H9 (cell line): ENCODE data around the gene PPP1CA. TPM values are rescaled to one million over a fixed set of nuclear protein-coding genes. Genes with fewer than 3 reads are reported as not detected.

Source experiments
- DNase-seq: peaks from one replicate; pipeline ENCODE4 v3.0.0-alpha.2; 2017
- H2AFZ ChIP-seq: one replicate; pipeline ENCODE4 v1.6.1; 2013; ENCODE audit warnings: mild to moderate bottlenecking, low read length, control low read depth, moderate library complexity
- H2AK5ac ChIP-seq: 2 replicates; pipeline ENCODE4 v1.6.1; 2013; ENCODE audit warnings: low read length, control low read depth, mixed read lengths; ENCODE audit not compliant: insufficient read length
- H2BK120ac ChIP-seq: one replicate; pipeline ENCODE4 v1.6.1; 2013; ENCODE audit warnings: low read depth, mild to moderate bottlenecking, low read length, control low read depth, inconsistent platforms; ENCODE audit not compliant: poor library complexity, severe bottlenecking
- H2BK12ac ChIP-seq: 2 replicates; pipeline ENCODE4 v1.6.1; 2013; ENCODE audit warnings: low read length, control low read depth, mixed read lengths, low read depth; ENCODE audit not compliant: insufficient read length
- H2BK15ac ChIP-seq: 2 replicates; pipeline ENCODE4 v1.6.1; 2013; ENCODE audit warnings: low read depth, low read length, control low read depth
- H2BK20ac ChIP-seq: one replicate; pipeline ENCODE4 v1.6.1; 2013; ENCODE audit warnings: low read depth, mild to moderate bottlenecking, low read length, control low read depth, inconsistent platforms; ENCODE audit not compliant: poor library complexity, severe bottlenecking
- H2BK5ac ChIP-seq: 2 replicates; pipeline ENCODE4 v1.6.1; 2013; ENCODE audit warnings: low read length, control low read depth, mixed read lengths; ENCODE audit not compliant: insufficient read length
- H3K14ac ChIP-seq: 2 replicates; pipeline ENCODE4 v1.6.1; 2013; ENCODE audit warnings: low read length, control low read depth; ENCODE audit not compliant: insufficient read depth
- H3K18ac ChIP-seq: 2 replicates; pipeline ENCODE4 v1.6.1; 2013; ENCODE audit warnings: low read depth, mild to moderate bottlenecking, mixed read lengths, low read length, control low read depth; ENCODE audit not compliant: insufficient read length
- H3K23ac ChIP-seq: 2 replicates; pipeline ENCODE4 v1.6.1; 2013; ENCODE audit warnings: low read length, control low read depth, mixed read lengths, low read depth; ENCODE audit not compliant: insufficient read length
- H3K23me2 ChIP-seq: 2 replicates; pipeline ENCODE4 v1.6.1; 2013; ENCODE audit warnings: low read depth, mild to moderate bottlenecking, mixed read lengths, low read length, control low read depth; ENCODE audit not compliant: insufficient read length, poor library complexity, severe bottlenecking
- H3K27ac ChIP-seq: 2 replicates; pipeline ENCODE4 v1.5.1; 2013; ENCODE audit warnings: low read length, control low read depth, mixed read lengths, low read depth; ENCODE audit not compliant: insufficient read length
- H3K27me3 ChIP-seq: 2 replicates; pipeline ENCODE4 v1.6.1; 2013; ENCODE audit warnings: low read length, control low read depth, inconsistent platforms; ENCODE audit not compliant: insufficient read depth
- H3K4ac ChIP-seq: 2 replicates; pipeline ENCODE4 v1.6.1; 2013; ENCODE audit warnings: low read depth, mild to moderate bottlenecking, control low read depth, inconsistent platforms, low read length, moderate library complexity
- H3K4me1 ChIP-seq: 2 replicates; pipeline ENCODE4 v1.6.1; 2013; ENCODE audit warnings: low read length, control low read depth, inconsistent platforms; ENCODE audit not compliant: insufficient read depth
- H3K4me2 ChIP-seq: 2 replicates; pipeline ENCODE4 v1.6.1; 2013; ENCODE audit warnings: low read length, control low read depth, mixed read lengths; ENCODE audit not compliant: insufficient read length, insufficient read depth
- H3K56ac ChIP-seq: 2 replicates; pipeline ENCODE4 v1.6.1; 2013; ENCODE audit warnings: low read depth, mild to moderate bottlenecking, mixed read lengths, low read length, control low read depth; ENCODE audit not compliant: insufficient read length
- H3K79me1 ChIP-seq: 2 replicates; pipeline ENCODE4 v1.6.1; 2013; ENCODE audit warnings: low read depth, mild to moderate bottlenecking, moderate library complexity, low read length, control low read depth, inconsistent platforms; ENCODE audit not compliant: insufficient read depth, poor library complexity, severe bottlenecking
- H3K79me2 ChIP-seq: 2 replicates; pipeline ENCODE4 v1.6.1; 2013; ENCODE audit warnings: low read length, control low read depth, inconsistent platforms; ENCODE audit not compliant: insufficient read depth
- H3K9ac ChIP-seq: 2 replicates; pipeline ENCODE4 v1.6.1; 2013; ENCODE audit warnings: low read length, control low read depth, mixed read lengths; ENCODE audit not compliant: insufficient read length; ENCODE audit errors: extremely low read depth
- H3K9me3 ChIP-seq: one replicate; pipeline ENCODE4 v1.6.1; 2013; ENCODE audit warnings: low read depth, low read length, inconsistent platforms; ENCODE audit not compliant: control insufficient read depth
- H3T11ph ChIP-seq: one replicate; pipeline ENCODE4 v1.6.1; 2013; ENCODE audit warnings: mild to moderate bottlenecking, low read length, control low read depth, inconsistent platforms
- H4K20me1 ChIP-seq: one replicate; pipeline ENCODE4 v1.6.1; 2013; ENCODE audit not compliant: control insufficient read depth, insufficient read length, insufficient read depth
- H4K5ac ChIP-seq: 2 replicates; pipeline ENCODE4 v1.6.1; 2013; ENCODE audit warnings: low read depth, mild to moderate bottlenecking, mixed read lengths, low read length, control low read depth; ENCODE audit not compliant: insufficient read length
- H4K8ac ChIP-seq: replicated peaks from 2 replicates; pipeline ENCODE4 v1.6.1; 2013; ENCODE audit warnings: low read length, control low read depth, mixed read lengths, low read depth; ENCODE audit not compliant: insufficient read length
- H4K91ac ChIP-seq: 2 replicates; pipeline ENCODE4 v1.6.1; 2013; ENCODE audit warnings: low read depth, mild to moderate bottlenecking, moderate library complexity, mixed read lengths, low read length, control low read depth; ENCODE audit not compliant: insufficient read length
- H3K27ac Mint-ChIP-seq, 3 experiments: 2 replicates in 2 of 3; 3 replicates in 1 of 3; pipeline ENCODE4 v1.8.0; 2020 to 2021; ENCODE audit warnings: mixed read lengths in 3 of 3, mild to moderate bottlenecking in 1 of 3, moderate library complexity in 1 of 3
- H3K27me3 Mint-ChIP-seq: 2 replicates; pipeline ENCODE4 v1.8.0; 2021; ENCODE audit warnings: low read depth, mild to moderate bottlenecking, moderate library complexity, mixed read lengths
- H3K36me3 Mint-ChIP-seq, 3 experiments: 2 replicates in 2 of 3; 3 replicates in 1 of 3; pipeline ENCODE4 v1.8.0; 2020 to 2021; ENCODE audit warnings: low read depth in 3 of 3, mixed read lengths in 3 of 3; ENCODE audit not compliant: insufficient read depth in 1 of 3
- H3K4me1 Mint-ChIP-seq, 2 experiments: 2 replicates each; pipeline ENCODE4 v1.8.0; 2020; ENCODE audit warnings: mixed read lengths in 2 of 2
- H3K4me3 Mint-ChIP-seq, 2 experiments: 2 replicates in 1 of 2; 3 replicates in 1 of 2; pipeline ENCODE4 v1.8.0; 2020 to 2021; ENCODE audit warnings: mild to moderate bottlenecking in 2 of 2, mixed read lengths in 2 of 2, moderate library complexity in 1 of 2
- H3K9me3 Mint-ChIP-seq, 2 experiments: 2 replicates in 1 of 2; 3 replicates in 1 of 2; pipeline ENCODE4 v1.8.0; 2020; ENCODE audit warnings: mild to moderate bottlenecking in 2 of 2, mixed read lengths in 2 of 2, moderate library complexity in 1 of 2
- WGBS: extraction: QIAGEN DNeasy Blood & Tissue Kit; methylation state at CpG from one replicate; pipeline ENCODE4 v1.1.7; 2013; ENCODE audit warnings: missing lambda C conversion rate, low lambda C conversion rate, mixed read lengths; ENCODE audit not compliant: insufficient read length; ENCODE audit errors: extremely low coverage; 5-methylcytosine and 5-hydroxymethylcytosine counted together
- total RNA-seq: library from RNA; stranded (reverse); gene quantifications from 2 replicates; pipeline ENCODE4 v1.2.1, GENCODE V29; 2021
- TF ChIP-seq, protein P1 (sequence below): fragments of 200-600 bp; sonication (generic); conservative IDR thresholded peaks from 3 replicates; pipeline ENCODE4 v1.8.0; 2021; ENCODE audit warnings: antibody characterized with exemption, mild to moderate bottlenecking

The PPP1CA gene
- total RNA-seq, 1 experiment from 2014 or later = 205 TPM

DNA sequence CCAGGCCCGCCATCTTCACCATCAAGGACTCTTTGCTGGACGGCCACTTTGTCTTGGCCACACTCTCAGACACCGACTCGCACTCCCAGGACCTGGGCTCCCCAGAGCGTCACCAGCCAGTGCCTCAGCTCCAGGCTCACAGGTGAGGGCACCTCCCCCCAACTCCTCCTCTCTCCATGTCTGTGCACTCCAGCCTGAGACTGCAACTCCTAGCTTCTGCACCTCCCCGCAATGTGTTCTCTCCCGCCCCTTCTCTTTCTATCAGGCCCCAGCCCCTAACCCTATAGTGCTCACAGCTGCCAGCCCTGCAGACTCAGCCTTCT is 5.4 kb downstream of the PPP1CA start:
- Histone ChIP-seq H3K27ac (no peak overlapping the region), H3K79me1 (peaks cover 3% of the 10 kb centered on the region)
- peaks cover 21 to 57% (median 51%) of the 10 kb centered on the region in 3 experiments for H3K36me3 Mint-ChIP-seq

More for the DNA sequence above, 5.4 kb downstream of the PPP1CA start:
- Mint-ChIP-seq H3K27ac (peak overlapping the region; percentile 55 to 90 (median 88); a peak in 4 of 7 replicates), H3K4me1 (peaks cover 25% of the 10 kb centered on the region in 2 experiments), H3K27me3 (no peaks in the 10 kb centered on the region), H3K9me3 (no peaks in the 10 kb centered on the region; a peak in 1 of 5 replicates), H3K4me3 (peak overlapping the region in 1 of 2 experiments; percentile 63; a peak in 3 of 5 replicates)
- no peak overlapping the region for H3K4me2 ChIP-seq
- no peaks in the 10 kb centered on the region for H3K9me3 ChIP-seq
- WGBS = no CpG with 5 or more reads among the region's 7 CpGs
- peaks cover 2% of the 10 kb centered on the region; the same call in 1 of the 2 replicates for H3K4me1 ChIP-seq
- H3K23me2 ChIP-seq = peaks cover 15% of the 10 kb centered on the region
- H4K8ac ChIP-seq = no peak overlapping the region
- TF ChIP-seq, protein P1, sequence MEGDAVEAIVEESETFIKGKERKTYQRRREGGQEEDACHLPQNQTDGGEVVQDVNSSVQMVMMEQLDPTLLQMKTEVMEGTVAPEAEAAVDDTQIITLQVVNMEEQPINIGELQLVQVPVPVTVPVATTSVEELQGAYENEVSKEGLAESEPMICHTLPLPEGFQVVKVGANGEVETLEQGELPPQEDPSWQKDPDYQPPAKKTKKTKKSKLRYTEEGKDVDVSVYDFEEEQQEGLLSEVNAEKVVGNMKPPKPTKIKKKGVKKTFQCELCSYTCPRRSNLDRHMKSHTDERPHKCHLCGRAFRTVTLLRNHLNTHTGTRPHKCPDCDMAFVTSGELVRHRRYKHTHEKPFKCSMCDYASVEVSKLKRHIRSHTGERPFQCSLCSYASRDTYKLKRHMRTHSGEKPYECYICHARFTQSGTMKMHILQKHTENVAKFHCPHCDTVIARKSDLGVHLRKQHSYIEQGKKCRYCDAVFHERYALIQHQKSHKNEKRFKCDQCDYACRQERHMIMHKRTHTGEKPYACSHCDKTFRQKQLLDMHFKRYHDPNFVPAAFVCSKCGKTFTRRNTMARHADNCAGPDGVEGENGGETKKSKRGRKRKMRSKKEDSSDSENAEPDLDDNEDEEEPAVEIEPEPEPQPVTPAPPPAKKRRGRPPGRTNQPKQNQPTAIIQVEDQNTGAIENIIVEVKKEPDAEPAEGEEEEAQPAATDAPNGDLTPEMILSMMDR = no peak
- H3K23ac ChIP-seq = no peak overlapping the region
- H3K18ac ChIP-seq = no peak overlapping the region
- H4K20me1 ChIP-seq = no peaks in the 10 kb centered on the region
- no peak overlapping the region for H2BK120ac ChIP-seq
- H3K4ac ChIP-seq = no peak overlapping the region
- no peak overlapping the region for H2BK20ac ChIP-seq
- H4K91ac ChIP-seq = no peak overlapping the region
- no peaks in the 10 kb centered on the region for H3K27me3 ChIP-seq
- no peak overlapping the region for H2BK15ac ChIP-seq
- no peak for DNase-seq
- H3K9ac ChIP-seq = no peak overlapping the region
- H2BK12ac ChIP-seq = no peak overlapping the region
- H2AK5ac ChIP-seq = no peak overlapping the region
- no peak overlapping the region for H3T11ph ChIP-seq
- no peak overlapping the region; the same call in 1 of the 2 replicates for H3K14ac ChIP-seq
- H2BK5ac ChIP-seq = no peak overlapping the region
- peaks cover 4% of the 10 kb centered on the region; the same call in 1 of the 2 replicates for H3K79me2 ChIP-seq
- no peak overlapping the region for H4K5ac ChIP-seq
- no peak overlapping the region for H3K56ac ChIP-seq
- H2AFZ ChIP-seq = no peak overlapping the region
